H1 (cell line): ENCODE results near the gene SLC51B. TPM values are rescaled to one million over a fixed set of nuclear protein-coding genes. Genes with fewer than 3 reads are reported as not detected.
A peak's percentile ranks its signal among the peaks of the same experiment; 100 is the strongest.

Experiments
- CTCF ChIA-PET: fragments of 300-600 bp; sonication (Branson Sonifier 250); formaldehyde crosslinking; loops from one replicate; lab custom pipeline; 2021; ENCODE audit not compliant: partially characterized antibody; lab: Charles Lee
- POLR2A ChIA-PET: fragments of 300-600 bp; sonication (Branson Sonifier 250); formaldehyde crosslinking; loops from one replicate; lab custom pipeline; 2021; ENCODE audit warnings: inconsistent platforms; ENCODE audit not compliant: partially characterized antibody; lab: Charles Lee
- DNase-seq, 2 experiments: peaks; one replicate each; pipeline versions ENCODE4 v3.0.0 to v3.0.0-alpha.2; 2010 to 2022; ENCODE audit warnings: low spot score in 2 of 2, low read depth in 1 of 2, mixed read lengths in 1 of 2
- FAIRE-seq: peaks from 2 replicates; lab custom pipeline; 2011; peaks lifted over from hg19 to GRCh38; lab: Jason Lieb, UNC
- H2AFZ ChIP-seq: 2 replicates; pipeline ENCODE4 v1.8.1; 2012; ENCODE audit warnings: low read length, inconsistent platforms
- H2AK5ac ChIP-seq: 2 replicates; pipeline ENCODE4 v1.6.1; 2013; ENCODE audit warnings: low read depth, low read length
- H2BK120ac ChIP-seq: replicated peaks from 2 replicates; pipeline ENCODE3; 2013; ENCODE audit warnings: low read depth, low read length, inconsistent platforms
- H2BK12ac ChIP-seq: 2 replicates; pipeline ENCODE4 v1.6.1; 2013; ENCODE audit warnings: low read depth, low read length
- H2BK15ac ChIP-seq: 2 replicates; pipeline ENCODE4 v1.6.1; 2013; ENCODE audit warnings: low read length
- H2BK20ac ChIP-seq: 2 replicates; pipeline ENCODE4 v1.6.1; 2013; ENCODE audit warnings: low read length
- H2BK5ac ChIP-seq: 2 replicates; pipeline ENCODE4 v1.6.1; 2013; ENCODE audit warnings: low read depth, low read length
- H3K14ac ChIP-seq: 2 replicates; pipeline ENCODE4 v1.6.1; 2013; ENCODE audit warnings: inconsistent platforms; ENCODE audit not compliant: insufficient read length
- H3K18ac ChIP-seq: 2 replicates; pipeline ENCODE4 v1.6.1; 2013; ENCODE audit warnings: low read length; ENCODE audit errors: extremely low read depth
- H3K23ac ChIP-seq: 2 replicates; pipeline ENCODE4 v1.6.1; 2013; ENCODE audit warnings: inconsistent platforms; ENCODE audit not compliant: insufficient read length
- H3K23me2 ChIP-seq: 2 replicates; pipeline ENCODE4 v1.6.1; 2013; ENCODE audit warnings: low read depth, low read length
- H3K27ac ChIP-seq: 2 replicates; pipeline ENCODE4 v1.6.1; 2011; ENCODE audit warnings: low read depth, low read length, inconsistent platforms
- H3K27me3 ChIP-seq, 4 experiments: replicated peaks in 1 of 4; 1 replicate in 1 of 4; 2 replicates in 3 of 4; pipeline versions ENCODE4 v1.6.1 to v1.8.1; 2011 to 2013; ENCODE audit warnings: low read length in 3 of 4, mild to moderate bottlenecking in 3 of 4, inconsistent platforms in 2 of 4, mixed read lengths in 2 of 4, moderate library complexity in 1 of 4; ENCODE audit not compliant: control insufficient read depth in 3 of 4, insufficient read depth in 3 of 4; ENCODE audit errors: extremely low read depth in 1 of 4
- H3K36me3 ChIP-seq, 4 experiments: 2 replicates each; pipeline versions ENCODE4 v1.6.1 to v1.8.1; 2011 to 2013; ENCODE audit warnings: mild to moderate bottlenecking in 4 of 4, low read length in 3 of 4, moderate library complexity in 2 of 4, control low read depth in 1 of 4, inconsistent platforms in 1 of 4; ENCODE audit not compliant: insufficient read depth in 4 of 4, control insufficient read depth in 2 of 4
- H3K4ac ChIP-seq: replicated peaks from 2 replicates; pipeline ENCODE3; 2013; ENCODE audit warnings: low read length, low read depth, mixed read lengths, inconsistent platforms; ENCODE audit not compliant: insufficient read length
- H3K4me1 ChIP-seq, 4 experiments: replicated peaks in 1 of 4; 1 replicate in 1 of 4; 2 replicates in 3 of 4; pipeline versions ENCODE4 v1.6.1 to v1.8.1; 2011 to 2013; ENCODE audit warnings: low read length in 3 of 4, inconsistent platforms in 2 of 4, mixed read lengths in 1 of 4; ENCODE audit not compliant: insufficient read depth in 4 of 4, control insufficient read depth in 3 of 4
- H3K4me2 ChIP-seq, 2 experiments: 2 replicates each; pipeline versions ENCODE4 v1.6.1 to v1.8.1; 2011 to 2013; ENCODE audit warnings: low read depth in 2 of 2, low read length in 2 of 2, control low read depth in 1 of 2, inconsistent platforms in 1 of 2, mild to moderate bottlenecking in 1 of 2; ENCODE audit not compliant: insufficient read depth in 1 of 2
- H3K4me3 ChIP-seq, 4 experiments: fragments of 200-600, 300-600 bp in 1 of 4; sonication (generic), shearing (Covaris generic), sonication (Bioruptor Twin) in 1 of 4; 2 replicates each; pipeline versions ENCODE4 v1.5.1 to v1.8.1; 2011 to 2016; ENCODE audit warnings: low read length in 4 of 4, low read depth in 3 of 4, control low read depth in 2 of 4, inconsistent platforms in 2 of 4, mild to moderate bottlenecking in 2 of 4, mixed read lengths in 1 of 4, moderate library complexity in 1 of 4; ENCODE audit not compliant: insufficient read depth in 2 of 4; ENCODE audit errors: extremely low read depth in 1 of 4
- H3K56ac ChIP-seq: replicated peaks from 2 replicates; pipeline ENCODE3; 2013; ENCODE audit warnings: low read depth, mild to moderate bottlenecking, mixed read lengths, low read length, inconsistent platforms; ENCODE audit not compliant: insufficient read length
- H3K79me1 ChIP-seq: 2 replicates; pipeline ENCODE4 v1.6.1; 2013; ENCODE audit warnings: low read depth, low read length, control low read depth
- H3K79me2 ChIP-seq, 2 experiments: 2 replicates each; pipeline versions ENCODE4 v1.6.1 to v1.8.1; 2012 to 2013; ENCODE audit warnings: low read length in 2 of 2, mild to moderate bottlenecking in 2 of 2, inconsistent platforms in 1 of 2; ENCODE audit not compliant: insufficient read depth in 2 of 2, control insufficient read depth in 1 of 2
- H3K9ac ChIP-seq, 4 experiments: replicated peaks in 1 of 4; 1 replicate in 1 of 4; 2 replicates in 3 of 4; pipeline versions ENCODE4 v1.6.1 to v1.8.1; 2011 to 2013; ENCODE audit warnings: low read depth in 3 of 4, low read length in 3 of 4, control low read depth in 2 of 4, mild to moderate bottlenecking in 2 of 4, moderate library complexity in 2 of 4, inconsistent platforms in 1 of 4; ENCODE audit errors: extremely low read depth in 1 of 4
- H3K9me3 ChIP-seq, 2 experiments: 2 replicates each; pipeline versions ENCODE4 v1.6.1 to v1.8.1; 2012 to 2013; ENCODE audit warnings: mild to moderate bottlenecking in 2 of 2, moderate library complexity in 2 of 2, control low read depth in 1 of 2, inconsistent platforms in 1 of 2, low read depth in 1 of 2, low read length in 1 of 2, mixed read lengths in 1 of 2; ENCODE audit not compliant: insufficient read depth in 2 of 2
- H4K20me1 ChIP-seq, 2 experiments: replicated peaks in 1 of 2; 2 replicates each; pipeline versions ENCODE3 to v1.8.1; 2011 to 2013; ENCODE audit warnings: inconsistent platforms in 2 of 2, low read length in 2 of 2, mild to moderate bottlenecking in 1 of 2; ENCODE audit not compliant: insufficient read depth in 2 of 2, control insufficient read depth in 1 of 2
- H4K5ac ChIP-seq: 2 replicates; pipeline ENCODE4 v1.6.1; 2013; ENCODE audit warnings: low read length, low read depth, mixed read lengths, inconsistent platforms; ENCODE audit not compliant: insufficient read length
- H4K8ac ChIP-seq: 2 replicates; pipeline ENCODE4 v1.8.0; 2013; ENCODE audit warnings: mild to moderate bottlenecking, moderate library complexity, low read length, inconsistent platforms; ENCODE audit not compliant: insufficient read depth; ENCODE audit errors: extremely low read depth
- H4K91ac ChIP-seq: replicated peaks from 2 replicates; pipeline ENCODE3; 2013; ENCODE audit warnings: low read length, mixed read lengths, inconsistent platforms; ENCODE audit not compliant: insufficient read length
- EZH2 ChIP-seq: fragments of 200-600 bp; sonication (generic); IDR thresholded peaks from 2 replicates; pipeline ENCODE4 v1.7.1; 2012; ENCODE audit warnings: low read depth, mild to moderate bottlenecking, moderate library complexity, low read length, inconsistent platforms; ENCODE audit not compliant: severe bottlenecking
- RAD21 ChIP-seq, 2 experiments: IDR thresholded peaks in 1 of 2; conservative IDR thresholded peaks in 1 of 2; 2 replicates each; pipeline ENCODE4 v1.6.1; 2011; ENCODE audit warnings: low read depth in 2 of 2, low read length in 2 of 2, improper control_type of control experiment in 1 of 2, inconsistent platforms in 1 of 2, mild to moderate bottlenecking in 1 of 2, moderate library complexity in 1 of 2
- WGBS, 2 experiments: shearing (Covaris generic) in 1 of 2; methylation state at CpG; one replicate each; pipeline versions ENCODE4 v1.1.6 to v1.1.7; 2013 to 2015; ENCODE audit warnings: low lambda C conversion rate in 2 of 2, mixed read lengths in 2 of 2, inconsistent platforms in 1 of 2, low coverage in 1 of 2, missing lambda C conversion rate in 1 of 2; ENCODE audit not compliant: insufficient replicate concordance in 2 of 2, insufficient coverage in 1 of 2, insufficient read length in 1 of 2; ENCODE audit errors: extremely low coverage in 1 of 2, missing lambda C conversion rate in 1 of 2; 5-methylcytosine and 5-hydroxymethylcytosine counted together
- polyA plus RNA-seq, 7 experiments: library from polyadenylated mRNA; depleted of rRNA in 3 of 7; stranded (reverse) in 5 of 7; unstranded in 2 of 7; fragments of >200 nt in 5 of 7; fragments of 200-250 nt in 2 of 7; gene quantifications; 1 replicate in 5 of 7; 2 replicates in 1 of 7; 4 replicates in 1 of 7; pipeline versions ENCODE4 v1.2.1 to v1.2.3, GENCODE V29; 2011 to 2013; ENCODE audit warnings: missing spikeins in 2 of 7, mixed read lengths in 2 of 7
- total RNA-seq: library from RNA; stranded (reverse); fragmentation: NEBNext Ultra II Directional; extraction: Animal tissue kit (Norgen Biotek cat#: 25700); gene quantifications from 2 replicates; pipeline ENCODE4 v1.2.1, GENCODE V29; 2021
- TF ChIP-seq, protein P1 (sequence below), 3 experiments: IDR thresholded peaks; 1 replicate in 2 of 3; 2 replicates in 1 of 3; pipeline versions ENCODE4 v1.5.1 to v1.6.1; 2011; ENCODE audit warnings: low read length in 3 of 3, mild to moderate bottlenecking in 3 of 3, inconsistent platforms in 2 of 3, low read depth in 1 of 3, moderate library complexity in 1 of 3; ENCODE audit not compliant: insufficient read depth in 1 of 3; ENCODE audit errors: control extremely low read depth in 1 of 3

Gene SLC51B
- total and polyA plus RNA-seq, 2 of the 8 experiments (the other 6 are each of a cell fraction or from before 2014, with no cell fraction given), result not detected

DNA sequence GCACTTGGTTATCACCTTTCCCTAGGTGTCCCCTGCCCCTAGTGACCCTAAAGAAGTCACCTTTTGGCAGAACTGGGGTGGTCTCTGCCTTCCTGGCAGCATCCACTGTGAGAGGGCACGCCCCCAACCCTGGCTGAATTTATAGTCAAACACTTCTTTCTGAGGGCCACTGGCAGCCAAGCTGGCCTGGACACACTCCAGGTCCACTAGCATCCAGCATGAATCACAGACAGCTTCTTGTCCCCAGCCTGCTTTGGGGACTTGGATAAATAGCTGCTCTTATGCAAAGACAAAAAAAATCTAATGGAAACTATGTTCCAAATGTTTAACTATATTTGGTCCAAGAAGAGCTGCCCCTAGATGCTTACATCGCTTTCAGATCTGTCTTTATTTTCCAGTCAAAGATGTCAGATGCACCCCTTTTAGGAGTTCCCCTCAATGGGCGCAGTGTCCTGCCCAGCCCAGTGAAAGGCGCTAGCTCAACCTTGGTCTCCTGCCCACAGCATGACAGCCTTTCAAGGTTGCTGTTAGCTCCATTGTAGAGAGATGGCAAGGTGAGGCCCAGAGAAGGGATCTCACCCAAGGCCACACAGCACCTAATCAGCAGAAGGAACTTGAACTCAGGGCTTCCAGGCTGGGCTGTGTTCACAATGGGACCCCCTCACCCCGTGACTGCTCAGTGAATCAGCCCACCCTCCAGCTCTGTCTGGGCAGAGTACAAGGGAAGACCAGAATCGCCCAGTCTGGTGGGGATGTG is 15.6 kb downstream of the SLC51B start:
- CTCF ChIA-PET, result interaction anchor here (0.6 to 33.2 kb wide), 12 partner anchors 6 to 236 kb away, joined by 3 to 1213 read pairs (median 6); partner anchors contain the start of genes KBTBD13, RASL12, SLC51B and UBAP1L
- H3K9me3 ChIP-seq, result no peaks in the 10 kb centered on the region

More for the DNA sequence above, 15.6 kb downstream of the SLC51B start:
- no peak overlapping the region for H4K5ac ChIP-seq
- H4K8ac ChIP-seq, result no peak overlapping the region
- H2AFZ ChIP-seq, result no peak overlapping the region
- H3K27ac ChIP-seq, result no peak overlapping the region
- no peak overlapping the region for H2BK15ac ChIP-seq
- no peak overlapping the region for H4K91ac ChIP-seq
- no peaks in the 10 kb centered on the region for H3K79me2 ChIP-seq
- POLR2A ChIA-PET, result interaction anchor here (0.7 kb wide), 1 partner anchor 14 kb away, joined by 3 read pairs; no protein-coding TSS in a partner anchor
- no peaks in the 10 kb centered on the region for H3K79me1 ChIP-seq
- H3K56ac ChIP-seq, result no peak overlapping the region
- no peak overlapping the region for H2BK120ac ChIP-seq
- FAIRE-seq, result no peak
- H3K14ac ChIP-seq, result no peak overlapping the region
- H3K23ac ChIP-seq, result no peak overlapping the region
- H2BK20ac ChIP-seq, result no peak overlapping the region
- H2BK12ac ChIP-seq, result no peak overlapping the region
- 92% methylated on average over 6 of the region's 6 CpGs; no CpG with 5 or more reads in 1 of the 2 experiments for WGBS, 2 experiments
- H2BK5ac ChIP-seq, result no peak overlapping the region
- no peaks in the 10 kb centered on the region for H3K4me1 ChIP-seq
- no peaks in the 10 kb centered on the region; a peak in 1 of 7 replicates for H3K27me3 ChIP-seq
- TF ChIP-seq, protein P1, sequence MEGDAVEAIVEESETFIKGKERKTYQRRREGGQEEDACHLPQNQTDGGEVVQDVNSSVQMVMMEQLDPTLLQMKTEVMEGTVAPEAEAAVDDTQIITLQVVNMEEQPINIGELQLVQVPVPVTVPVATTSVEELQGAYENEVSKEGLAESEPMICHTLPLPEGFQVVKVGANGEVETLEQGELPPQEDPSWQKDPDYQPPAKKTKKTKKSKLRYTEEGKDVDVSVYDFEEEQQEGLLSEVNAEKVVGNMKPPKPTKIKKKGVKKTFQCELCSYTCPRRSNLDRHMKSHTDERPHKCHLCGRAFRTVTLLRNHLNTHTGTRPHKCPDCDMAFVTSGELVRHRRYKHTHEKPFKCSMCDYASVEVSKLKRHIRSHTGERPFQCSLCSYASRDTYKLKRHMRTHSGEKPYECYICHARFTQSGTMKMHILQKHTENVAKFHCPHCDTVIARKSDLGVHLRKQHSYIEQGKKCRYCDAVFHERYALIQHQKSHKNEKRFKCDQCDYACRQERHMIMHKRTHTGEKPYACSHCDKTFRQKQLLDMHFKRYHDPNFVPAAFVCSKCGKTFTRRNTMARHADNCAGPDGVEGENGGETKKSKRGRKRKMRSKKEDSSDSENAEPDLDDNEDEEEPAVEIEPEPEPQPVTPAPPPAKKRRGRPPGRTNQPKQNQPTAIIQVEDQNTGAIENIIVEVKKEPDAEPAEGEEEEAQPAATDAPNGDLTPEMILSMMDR (IDR thresholded peaks at IDR 0.05; ENCODE audit: control extremely low read depth in 1 of 3, insufficient read depth in 1 of 3, low read depth in 1 of 3, low read length in 3 of 3), result peak; percentile 8 to 34 (median 20); a peak in 2 of 4 replicates
- TF ChIP-seq EZH2, result no peak
- peak in 1 of 2 experiments; percentile 8; a peak in 1 of 4 replicates for TF ChIP-seq RAD21 (IDR thresholded peaks at IDR 0.05 in 1 of 2, conservative IDR thresholded peaks at IDR 0.05 in 1 of 2; ENCODE audit: low read depth in 2 of 2, low read length in 2 of 2)
- TF ChIP-seq, all 59 proteins: peak for 2
- Histone ChIP-seq H2AK5ac (no peak overlapping the region), H4K20me1 (no peaks in the 10 kb centered on the region), H3K36me3 (no peaks in the 10 kb centered on the region; a peak in 1 of 8 replicates), H3K18ac (no peak overlapping the region), H3K4me3 (no peak overlapping the region), H3K4ac (no peak overlapping the region), H3K23me2 (no peaks in the 10 kb centered on the region), H3K4me2 (no peak overlapping the region), H3K9ac (no peak overlapping the region)
- DNase-seq, result no peak
